ENCODE measurements around the gene SYTL3. TPM values are rescaled to one million over a fixed set of nuclear protein-coding genes. Genes with fewer than 3 reads are reported as not detected.

The SYTL3 gene
- total and polyA plus RNA-seq, 2 donors from 2014 or later = 3.1 to 16.0 TPM

GRCh38 chr6:158626360-158627167, 23.3 kb upstream of the SYTL3 start:
- DNase-seq (no peak), FAIRE-seq (no peak)
- TF ChIP-seq, protein P1, sequence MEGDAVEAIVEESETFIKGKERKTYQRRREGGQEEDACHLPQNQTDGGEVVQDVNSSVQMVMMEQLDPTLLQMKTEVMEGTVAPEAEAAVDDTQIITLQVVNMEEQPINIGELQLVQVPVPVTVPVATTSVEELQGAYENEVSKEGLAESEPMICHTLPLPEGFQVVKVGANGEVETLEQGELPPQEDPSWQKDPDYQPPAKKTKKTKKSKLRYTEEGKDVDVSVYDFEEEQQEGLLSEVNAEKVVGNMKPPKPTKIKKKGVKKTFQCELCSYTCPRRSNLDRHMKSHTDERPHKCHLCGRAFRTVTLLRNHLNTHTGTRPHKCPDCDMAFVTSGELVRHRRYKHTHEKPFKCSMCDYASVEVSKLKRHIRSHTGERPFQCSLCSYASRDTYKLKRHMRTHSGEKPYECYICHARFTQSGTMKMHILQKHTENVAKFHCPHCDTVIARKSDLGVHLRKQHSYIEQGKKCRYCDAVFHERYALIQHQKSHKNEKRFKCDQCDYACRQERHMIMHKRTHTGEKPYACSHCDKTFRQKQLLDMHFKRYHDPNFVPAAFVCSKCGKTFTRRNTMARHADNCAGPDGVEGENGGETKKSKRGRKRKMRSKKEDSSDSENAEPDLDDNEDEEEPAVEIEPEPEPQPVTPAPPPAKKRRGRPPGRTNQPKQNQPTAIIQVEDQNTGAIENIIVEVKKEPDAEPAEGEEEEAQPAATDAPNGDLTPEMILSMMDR (IDR thresholded peaks at IDR 0.05; ENCODE audit: borderline replicate concordance, extremely low read depth, insufficient read depth) = no peak
- H3K4me1 ChIP-seq (ENCODE audit: control insufficient read depth in 2 of 3, insufficient read depth in 2 of 3, low read depth in 1 of 3, low read length in 3 of 3) = peaks cover 0 to 21% (median 0%) of the 10 kb centered on the region in 3 donors
- peak overlapping the region; percentile 17 to 59 for H3K27ac ChIP-seq (ENCODE audit: low read depth in 2 of 2, low read length in 2 of 2)
- no peak overlapping the region for H3K4me3 ChIP-seq (ENCODE audit: low read length in 3 of 3)
- no peak overlapping the region for H3K9ac ChIP-seq (ENCODE audit: low read length in 3 of 3)
- H3K9me3 ChIP-seq (ENCODE audit: control insufficient read depth in 2 of 3, insufficient read depth in 1 of 3, low read length in 3 of 3) = no peaks in the 10 kb centered on the region
- H3K36me3 ChIP-seq (ENCODE audit: control insufficient read depth in 2 of 3, insufficient read depth in 3 of 3, low read length in 3 of 3) = peaks cover 1 to 7% (median 6%) of the 10 kb centered on the region in 3 donors
- H3K27me3 ChIP-seq (ENCODE audit: control insufficient read depth, insufficient read depth, low read length) = no peaks in the 10 kb centered on the region
- intact Hi-C loops (cut with DNase I) = no loop called here

DNA sequence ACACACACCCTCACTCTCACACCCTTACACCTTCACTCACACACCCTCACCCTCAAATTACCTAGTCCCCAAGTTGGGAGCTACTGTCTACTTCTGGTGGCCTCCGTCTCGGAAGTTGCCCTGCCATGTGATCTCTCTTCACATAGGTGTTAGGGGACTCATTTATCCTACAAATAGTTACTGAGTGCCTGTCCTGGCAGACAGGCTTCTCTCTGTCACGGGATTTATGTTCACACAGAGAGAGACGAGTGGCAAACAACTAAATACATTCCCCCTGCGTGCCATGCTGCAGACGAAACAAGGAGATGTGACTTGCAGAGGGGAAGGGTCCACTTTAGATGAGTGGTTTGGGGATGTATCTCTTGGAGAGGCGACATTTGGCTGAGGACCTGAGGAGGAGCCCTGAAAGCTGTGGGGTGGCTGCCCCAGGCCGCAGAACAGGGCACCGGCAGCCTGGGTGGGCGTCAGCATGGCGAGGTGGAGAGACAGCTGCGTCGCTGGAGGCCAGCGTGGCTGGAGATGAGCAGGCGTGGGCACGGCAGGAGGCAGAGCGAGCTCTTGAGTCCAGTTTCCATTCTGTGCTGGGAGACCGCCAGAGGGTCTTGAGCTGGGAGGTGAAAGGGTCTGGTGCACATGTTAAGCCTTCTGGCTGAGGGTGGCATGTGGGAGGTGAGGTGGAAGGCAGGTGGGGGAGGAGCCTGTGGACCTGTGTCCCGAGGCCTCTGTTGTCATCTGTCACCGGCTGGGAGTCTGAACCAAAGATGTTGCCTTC, 22.5 kb upstream of the SYTL3 start:
- H3K4me1 ChIP-seq (ENCODE audit: control insufficient read depth in 2 of 3, insufficient read depth in 2 of 3, low read depth in 1 of 3, low read length in 3 of 3) = peaks cover 0 to 21% (median 6%) of the 10 kb centered on the region in 3 donors
- H3K9me3 ChIP-seq (ENCODE audit: control insufficient read depth in 2 of 3, insufficient read depth in 1 of 3, low read length in 3 of 3) = no peaks in the 10 kb centered on the region
- H3K4me3 ChIP-seq (ENCODE audit: low read length in 3 of 3) = no peak overlapping the region
- intact Hi-C loops (cut with DNase I) = no loop called here
- H3K9ac ChIP-seq (ENCODE audit: low read length in 3 of 3) = no peak overlapping the region
- peaks cover 0 to 7% (median 6%) of the 10 kb centered on the region in 3 donors for H3K36me3 ChIP-seq (ENCODE audit: control insufficient read depth in 2 of 3, insufficient read depth in 3 of 3, low read length in 3 of 3)
- no peaks in the 10 kb centered on the region for H3K27me3 ChIP-seq (ENCODE audit: control insufficient read depth, insufficient read depth, low read length)
- TF ChIP-seq, protein P1 (IDR thresholded peaks at IDR 0.05; ENCODE audit: borderline replicate concordance, extremely low read depth, insufficient read depth) = no peak
- DNase-seq = peak in 2 of 5 donors; percentile 34 to 46
- H3K27ac ChIP-seq (ENCODE audit: low read depth in 2 of 2, low read length in 2 of 2) = peak overlapping the region in 1 of 2 donors; percentile 59
- no peak for FAIRE-seq

- Histone ChIP-seq H3K4me3 (ENCODE audit: low read length in 3 of 3) (no peak overlapping the region), H3K9me3 (ENCODE audit: control insufficient read depth in 2 of 3, insufficient read depth in 1 of 3, low read length in 3 of 3) (no peaks in the 10 kb centered on the region), H3K36me3 (ENCODE audit: control insufficient read depth in 2 of 3, insufficient read depth in 3 of 3, low read length in 3 of 3) (peaks cover under 1 to 7% (median 6%) of the 10 kb centered on the region in 3 donors), H3K27me3 (ENCODE audit: control insufficient read depth, insufficient read depth, low read length) (no peaks in the 10 kb centered on the region), H3K4me1 (ENCODE audit: control insufficient read depth in 2 of 3, insufficient read depth in 2 of 3, low read depth in 1 of 3, low read length in 3 of 3) (peaks cover 0 to 21% (median 7%) of the 10 kb centered on the region in 3 donors), H3K9ac (ENCODE audit: low read length in 3 of 3) (no peak overlapping the region), H3K27ac (ENCODE audit: low read depth in 2 of 2, low read length in 2 of 2) (no peak overlapping the region)
- no peak for FAIRE-seq
- DNase-seq = no peak
- intact Hi-C loops (cut with DNase I) = no loop called here
- TF ChIP-seq, protein P1 (IDR thresholded peaks at IDR 0.05; ENCODE audit: borderline replicate concordance, extremely low read depth, insufficient read depth) = no peak
Observed at GRCh38 chr6:158627940-158628211, 22.0 kb upstream of the SYTL3 start.
